HG03139 (cell line): ENCODE data around the gene AOC1.

Experiments used
- ATAC-seq: cut with Tn5 transposase; IDR thresholded peaks from one replicate; pipeline ENCODE4 v1.9.1; 2021; ENCODE audit not compliant: unreplicated experiment

AOC1 gene

GRCh38 chr7:150831851-150832250 lies 20.5 kb upstream of the AOC1 start:
- no peak for ATAC-seq

GRCh38 chr7:150835019-150835418 lies 17.3 kb upstream of the AOC1 start:
- no peak for ATAC-seq

GRCh38 chr7:150835702-150836280 lies 16.5 kb upstream of the AOC1 start:
- ATAC-seq = no peak

GRCh38 chr7:150838965-150839650 lies 13.2 kb upstream of the AOC1 start:
- ATAC-seq = no peak

GRCh38 chr7:150842018-150842417 lies 10.3 kb upstream of the AOC1 start:
- no peak for ATAC-seq

- ATAC-seq = no peak
Measured at GRCh38 chr7:150842716-150843115, 9.6 kb upstream of the AOC1 start.

- ATAC-seq = no peak
Measured at GRCh38 chr7:150845421-150845861, 6.9 kb upstream of the AOC1 start.

GRCh38 chr7:150846291-150847115 lies 5.8 kb upstream of the AOC1 start:
- no peak for ATAC-seq

- ATAC-seq = no peak
Measured at GRCh38 chr7:150847536-150847935, 4.8 kb upstream of the AOC1 start.

- ATAC-seq = no peak
Measured at GRCh38 chr7:150848111-150848510, 4.2 kb upstream of the AOC1 start.

GRCh38 chr7:150848561-150849115 lies 3.7 kb upstream of the AOC1 start:
- ATAC-seq = no peak

- no peak for ATAC-seq
Measured at GRCh38 chr7:150849204-150849775, 3.0 kb upstream of the AOC1 start.

- no peak for ATAC-seq
Measured at GRCh38 chr7:150850273-150850672, 2.0 kb upstream of the AOC1 start.

- no peak for ATAC-seq
Measured at GRCh38 chr7:150851492-150852370, 586 bp upstream of the AOC1 start.

GRCh38 chr7:150854066-150855000 lies 2.0 kb downstream of the AOC1 start:
- no peak for ATAC-seq

- ATAC-seq = no peak
Measured at GRCh38 chr7:150855046-150855445, 2.7 kb downstream of the AOC1 start.

- no peak for ATAC-seq
Measured at GRCh38 chr7:150855476-150856302, 3.4 kb downstream of the AOC1 start.
